Mammary epithelial cell (primary cell): ENCODE results near the gene ARHGAP26.

Experiments
- EZH2 ChIP-seq: IDR thresholded peaks from 2 replicates; pipeline ENCODE4 v1.6.1; 2012; ENCODE audit warnings: low read length, inconsistent platforms, borderline replicate concordance
- TF ChIP-seq, protein P1 (sequence below), 2 donors: IDR thresholded peaks in 1 of 2; conservative IDR thresholded peaks in 1 of 2; 2 replicates each; pipeline ENCODE4 v1.5.1; 2011 to 2012; ENCODE audit warnings: inconsistent platforms in 2 of 2, low read length in 2 of 2, mild to moderate bottlenecking in 2 of 2, control low read depth in 1 of 2, low read depth in 1 of 2; ENCODE audit not compliant: insufficient read depth in 1 of 2; ENCODE audit errors: extremely low read depth in 1 of 2

DNA sequence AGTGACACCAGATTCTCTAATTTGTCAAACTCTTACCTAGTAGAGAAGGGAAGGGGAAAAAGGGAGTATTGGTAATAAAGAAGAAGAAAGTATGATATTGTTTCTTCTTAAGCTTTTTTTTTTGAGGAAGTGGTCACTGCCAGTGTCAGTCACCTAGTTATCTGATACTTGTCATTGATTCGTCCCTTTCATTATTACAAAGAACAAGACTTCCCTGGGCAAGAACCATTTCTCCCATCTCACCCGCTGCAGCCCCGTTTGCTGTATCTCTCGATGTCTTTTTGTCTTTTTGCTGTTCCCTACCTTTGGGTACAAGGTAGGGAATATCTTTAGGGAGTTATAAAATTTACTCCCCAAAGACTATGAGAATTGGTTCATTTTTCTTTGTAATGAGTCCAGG lies 249.0 kb downstream of the ARHGAP26 start:
- TF ChIP-seq, protein P1, sequence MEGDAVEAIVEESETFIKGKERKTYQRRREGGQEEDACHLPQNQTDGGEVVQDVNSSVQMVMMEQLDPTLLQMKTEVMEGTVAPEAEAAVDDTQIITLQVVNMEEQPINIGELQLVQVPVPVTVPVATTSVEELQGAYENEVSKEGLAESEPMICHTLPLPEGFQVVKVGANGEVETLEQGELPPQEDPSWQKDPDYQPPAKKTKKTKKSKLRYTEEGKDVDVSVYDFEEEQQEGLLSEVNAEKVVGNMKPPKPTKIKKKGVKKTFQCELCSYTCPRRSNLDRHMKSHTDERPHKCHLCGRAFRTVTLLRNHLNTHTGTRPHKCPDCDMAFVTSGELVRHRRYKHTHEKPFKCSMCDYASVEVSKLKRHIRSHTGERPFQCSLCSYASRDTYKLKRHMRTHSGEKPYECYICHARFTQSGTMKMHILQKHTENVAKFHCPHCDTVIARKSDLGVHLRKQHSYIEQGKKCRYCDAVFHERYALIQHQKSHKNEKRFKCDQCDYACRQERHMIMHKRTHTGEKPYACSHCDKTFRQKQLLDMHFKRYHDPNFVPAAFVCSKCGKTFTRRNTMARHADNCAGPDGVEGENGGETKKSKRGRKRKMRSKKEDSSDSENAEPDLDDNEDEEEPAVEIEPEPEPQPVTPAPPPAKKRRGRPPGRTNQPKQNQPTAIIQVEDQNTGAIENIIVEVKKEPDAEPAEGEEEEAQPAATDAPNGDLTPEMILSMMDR (conservative IDR thresholded peaks at IDR 0.05 in 1 of 2, IDR thresholded peaks at IDR 0.05 in 1 of 2; ENCODE audit: extremely low read depth in 1 of 2, insufficient read depth in 1 of 2, low read depth in 1 of 2, low read length in 2 of 2), result no peak
- no peak for TF ChIP-seq EZH2
